HG03097 (cell line): ENCODE results near the gene SP2.

ENCODE experiments used
- ATAC-seq: cut with Tn5 transposase; IDR thresholded peaks from one replicate; pipeline ENCODE4 v1.9.1; 2021; ENCODE audit not compliant: unreplicated experiment, low FRiP score

SP2 gene

DNA sequence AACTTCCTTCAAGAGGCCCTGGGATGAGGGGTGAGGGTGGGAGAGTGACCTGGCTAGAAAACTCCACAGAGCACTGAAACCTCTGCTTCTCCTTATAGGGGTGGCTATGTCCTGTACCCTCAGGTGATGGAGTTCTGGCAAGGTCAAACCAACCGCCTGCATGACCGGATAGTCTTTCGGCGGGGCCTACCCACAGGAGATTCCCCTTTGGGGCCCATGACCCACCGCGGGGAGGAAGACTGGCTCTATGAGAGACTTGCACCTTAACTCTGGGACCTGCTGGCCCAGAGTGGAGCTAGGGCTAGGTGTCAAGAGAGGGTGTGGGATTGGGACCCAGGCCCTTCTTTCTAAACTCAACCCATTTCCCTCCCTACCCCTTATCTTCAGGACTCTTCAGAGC, 50.5 kb downstream of the SP2 start:
- no peak for ATAC-seq

- ATAC-seq = no peak
These were observed 50.9 kb downstream of the SP2 start for GRCh38 chr17:47946929-47947397.

DNA sequence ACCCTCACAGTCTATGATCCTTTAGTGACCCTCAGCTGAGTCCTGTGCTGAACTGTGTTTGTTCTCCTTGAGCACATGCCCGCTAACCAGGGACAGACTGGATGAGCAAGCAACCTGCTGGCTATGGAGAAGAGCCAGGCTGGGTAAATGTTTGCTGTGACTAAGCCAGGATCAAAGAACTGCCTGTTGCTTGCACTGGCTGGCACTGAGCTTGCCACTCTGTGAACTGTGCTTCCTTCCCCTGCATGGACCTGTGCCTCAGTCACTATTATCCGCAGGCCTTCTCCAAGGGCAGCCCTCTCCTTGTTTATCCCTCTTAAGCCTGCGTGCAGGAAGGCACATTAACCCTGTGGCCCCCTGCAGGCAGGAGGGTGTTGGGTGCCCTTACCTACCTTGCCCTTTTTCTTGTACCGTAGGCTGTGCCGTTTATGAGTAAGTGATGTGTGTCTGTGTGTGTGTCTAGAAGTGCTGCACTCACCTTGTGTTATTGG, 52.7 kb downstream of the SP2 start:
- no peak for ATAC-seq

DNA sequence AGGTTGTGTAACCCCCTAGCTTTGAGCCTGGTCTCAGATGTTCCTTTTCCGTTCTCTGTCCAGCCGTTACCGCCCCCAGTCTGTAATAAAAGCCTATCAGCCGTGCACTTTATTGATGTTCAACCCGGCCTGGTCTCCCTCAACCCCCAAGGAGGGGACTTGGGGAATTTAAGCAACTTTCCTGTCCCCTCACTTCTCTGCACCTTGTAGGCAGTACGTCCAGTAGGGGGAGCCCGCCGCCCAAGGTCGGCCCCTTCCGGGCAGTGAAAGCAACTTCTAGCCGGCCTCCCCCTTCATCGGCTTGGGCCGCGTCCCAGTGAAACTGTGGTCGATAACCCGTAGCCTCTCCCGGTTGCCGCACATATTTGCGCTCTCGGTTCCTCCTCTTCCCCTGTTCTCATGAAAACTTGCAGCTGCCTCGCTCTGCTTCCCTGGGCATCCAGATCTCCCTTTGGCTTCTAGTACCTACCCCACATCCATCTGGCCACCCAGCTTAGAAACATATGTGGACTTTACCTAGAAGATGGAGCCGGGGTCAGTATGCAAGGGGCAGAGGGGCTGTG, 53.2 kb downstream of the SP2 start:
- ATAC-seq = no peak

GRCh38 chr17:47949946-47950345, 53.9 kb downstream of the SP2 start:
- ATAC-seq = no peak

- no peak for ATAC-seq
These were observed 54.4 kb downstream of the SP2 start for GRCh38 chr17:47950448-47950847.

- no peak for ATAC-seq
These were observed 56.4 kb downstream of the SP2 start for GRCh38 chr17:47952171-47953021.

GRCh38 chr17:47953909-47954308, 57.9 kb downstream of the SP2 start:
- no peak for ATAC-seq

DNA sequence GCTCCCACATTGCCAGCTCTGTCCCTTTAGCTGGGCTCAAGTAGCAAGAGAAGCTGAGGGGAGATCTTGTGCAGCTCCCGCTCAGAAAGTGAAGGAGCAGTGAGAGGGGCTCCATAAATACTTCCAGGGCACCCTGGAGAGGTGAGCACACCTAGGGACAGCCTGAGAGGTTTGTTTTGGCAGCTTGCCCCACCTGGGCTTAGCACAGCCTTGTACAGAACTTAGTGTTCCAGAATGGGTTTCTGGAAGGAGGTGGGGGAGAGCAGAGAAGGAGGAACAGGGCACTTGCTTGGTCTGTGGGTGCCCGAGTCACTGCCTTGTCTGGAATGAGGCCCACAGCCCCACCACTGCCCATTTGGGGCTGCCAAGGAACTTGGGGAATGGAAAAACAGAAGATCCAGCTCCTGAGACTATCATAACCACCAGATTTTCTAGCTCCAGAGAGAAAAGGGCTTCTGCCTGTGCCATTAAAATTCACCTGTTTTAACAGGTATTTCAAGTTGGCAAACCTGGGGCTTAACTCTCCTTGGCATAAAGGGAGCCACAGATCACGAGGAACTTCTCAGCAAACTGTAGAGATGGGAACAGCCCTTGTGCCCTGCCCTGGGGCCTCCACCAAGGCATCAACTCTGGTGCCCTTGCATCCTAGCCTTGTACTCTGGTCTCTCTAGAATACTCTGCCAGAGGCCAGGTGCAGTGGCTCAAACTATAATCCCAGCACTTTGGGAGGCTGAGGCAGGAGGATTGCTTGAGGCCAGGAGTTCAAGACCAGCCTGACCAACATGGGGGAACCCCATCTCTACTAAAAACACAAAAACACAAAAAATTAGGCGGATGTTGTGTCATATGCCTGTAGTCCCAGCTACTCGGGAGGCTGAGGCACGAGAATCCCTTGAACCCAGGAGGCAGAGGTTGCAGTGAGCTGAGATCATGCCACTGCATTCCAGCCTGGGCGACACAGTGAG, 59.7 kb downstream of the SP2 start:
- no peak for ATAC-seq

GRCh38 chr17:47956791-47957590, 61.0 kb downstream of the SP2 start:
- no peak for ATAC-seq

- no peak for ATAC-seq
These were observed 61.8 kb downstream of the SP2 start, which contains the start of gene PRR15L for GRCh38 chr17:47957591-47958490. PRR15L (minus strand) TSS chr17:47957883; CDS start chr17:47953234, 4,649 bp downstream.

- no peak for ATAC-seq
These were observed 64.0 kb downstream of the SP2 start for GRCh38 chr17:47959825-47960655.

DNA sequence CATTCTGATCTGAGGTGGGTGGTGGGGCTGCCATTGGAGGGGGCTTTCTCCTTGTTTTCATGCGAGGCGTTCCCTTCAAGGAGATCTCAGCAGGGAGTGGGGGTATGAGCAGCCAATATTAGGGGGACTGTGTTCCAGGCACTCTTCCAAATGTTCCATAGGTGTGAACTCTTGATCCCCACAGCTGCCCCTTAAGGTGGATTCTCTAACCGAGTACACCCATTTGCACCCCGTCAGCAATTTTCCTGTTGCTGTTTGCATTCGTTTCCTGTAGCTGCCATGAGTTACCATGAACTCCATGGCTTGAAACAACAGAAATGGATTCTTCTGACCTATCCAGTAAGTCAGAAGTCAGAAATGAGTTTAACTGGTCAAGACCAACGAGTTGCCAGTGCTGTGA, 65.4 kb downstream of the SP2 start:
- no peak for ATAC-seq

GRCh38 chr17:47962901-47963300, 66.9 kb downstream of the SP2 start:
- no peak for ATAC-seq

DNA sequence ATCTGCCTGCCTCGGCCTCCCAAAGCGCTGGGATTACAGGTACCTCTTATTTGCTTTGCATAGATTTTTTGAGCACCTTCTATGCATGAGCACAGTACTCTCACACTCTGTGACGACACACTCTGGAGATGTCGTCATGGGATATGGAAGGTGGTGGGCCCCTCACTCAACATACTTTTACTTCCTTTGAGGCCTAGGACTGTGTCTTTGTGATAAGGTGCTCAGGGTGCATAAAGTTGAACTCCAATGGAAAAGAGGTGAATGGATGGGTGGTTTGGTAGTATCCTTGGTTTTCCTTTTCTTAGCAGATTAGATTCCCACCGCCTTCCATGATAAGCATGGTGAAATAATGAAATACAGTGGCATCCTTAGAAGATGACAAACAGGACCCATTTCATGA, 68.8 kb downstream of the SP2 start:
- no peak for ATAC-seq

GRCh38 chr17:47966079-47966519, 70.1 kb downstream of the SP2 start:
- ATAC-seq = no peak

DNA sequence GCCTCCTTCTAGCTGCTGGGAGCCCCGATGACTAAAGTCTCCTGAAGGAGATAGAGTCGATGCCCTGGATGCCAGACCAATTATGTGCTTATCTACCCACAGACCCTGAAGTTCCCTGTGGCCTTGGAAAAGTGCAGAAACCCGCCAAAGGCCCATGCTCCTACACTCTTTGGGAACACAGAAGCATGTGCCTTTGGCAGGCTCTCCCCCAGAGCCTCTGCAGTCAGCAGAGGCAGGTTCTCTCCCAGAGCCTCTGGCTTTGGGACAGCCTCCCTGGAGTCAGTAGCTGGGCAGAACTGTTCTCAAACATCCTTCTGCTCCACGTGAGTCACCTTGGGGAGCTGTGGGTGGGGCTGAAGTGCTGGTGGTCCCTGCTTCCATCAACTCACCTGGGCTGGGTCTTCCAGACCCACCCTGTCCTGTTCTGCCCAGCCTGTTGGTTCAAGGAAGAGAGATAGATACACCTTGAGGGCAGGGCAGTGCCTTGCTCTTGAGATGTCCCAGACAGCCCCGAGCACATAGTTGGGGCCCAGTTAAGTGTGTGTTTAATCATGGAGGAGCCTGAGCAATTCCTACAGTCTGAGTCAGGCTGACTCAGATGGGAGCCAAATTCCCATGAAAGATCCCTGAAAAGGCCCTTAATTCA, 71.7 kb downstream of the SP2 start:
- no peak for ATAC-seq

DNA sequence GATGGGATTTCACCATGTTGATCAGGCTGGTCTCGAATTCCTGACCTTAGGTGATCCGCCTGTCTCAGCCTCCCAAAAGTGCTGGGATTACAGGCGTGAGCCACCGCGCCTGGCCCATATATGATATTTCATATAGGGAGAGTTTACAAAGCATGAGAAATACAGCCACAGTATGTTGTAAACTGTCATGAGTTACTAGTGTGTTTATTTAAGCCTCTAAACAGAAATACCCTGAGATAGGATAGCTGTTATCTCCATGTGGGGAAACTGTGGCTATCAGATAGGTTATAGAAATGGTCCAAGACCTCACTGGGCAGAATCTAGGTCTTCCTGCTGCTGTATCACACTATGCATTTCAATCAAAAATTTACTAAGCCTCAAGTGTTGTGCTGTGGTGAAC, 72.8 kb downstream of the SP2 start:
- ATAC-seq = no peak
